KOPT-K1 (cell line): ENCODE data around the gene KCNMA1.

ENCODE experiments used
- H3K27ac ChIP-seq: fragments of 200-600 bp; sonication (generic); 2 replicates; pipeline ENCODE4 v1.5.1; 2016; ENCODE audit warnings: antibody characterized with exemption, mild to moderate bottlenecking, low read depth, low read length; ENCODE audit not compliant: poor library complexity, severe bottlenecking
- H3K36me3 ChIP-seq: fragments of 200-600 bp; sonication (generic); 2 replicates; pipeline ENCODE4 v1.5.1; 2017; ENCODE audit warnings: antibody characterized with exemption, mild to moderate bottlenecking, low read length, moderate library complexity; ENCODE audit not compliant: insufficient read depth
- H3K9me3 ChIP-seq: fragments of 200-600 bp; sonication (generic); 2 replicates; pipeline ENCODE4 v1.5.1; 2017; ENCODE audit warnings: antibody characterized with exemption, low read length, mild to moderate bottlenecking; ENCODE audit not compliant: insufficient read depth, poor library complexity, severe bottlenecking

Gene KCNMA1

DNA sequence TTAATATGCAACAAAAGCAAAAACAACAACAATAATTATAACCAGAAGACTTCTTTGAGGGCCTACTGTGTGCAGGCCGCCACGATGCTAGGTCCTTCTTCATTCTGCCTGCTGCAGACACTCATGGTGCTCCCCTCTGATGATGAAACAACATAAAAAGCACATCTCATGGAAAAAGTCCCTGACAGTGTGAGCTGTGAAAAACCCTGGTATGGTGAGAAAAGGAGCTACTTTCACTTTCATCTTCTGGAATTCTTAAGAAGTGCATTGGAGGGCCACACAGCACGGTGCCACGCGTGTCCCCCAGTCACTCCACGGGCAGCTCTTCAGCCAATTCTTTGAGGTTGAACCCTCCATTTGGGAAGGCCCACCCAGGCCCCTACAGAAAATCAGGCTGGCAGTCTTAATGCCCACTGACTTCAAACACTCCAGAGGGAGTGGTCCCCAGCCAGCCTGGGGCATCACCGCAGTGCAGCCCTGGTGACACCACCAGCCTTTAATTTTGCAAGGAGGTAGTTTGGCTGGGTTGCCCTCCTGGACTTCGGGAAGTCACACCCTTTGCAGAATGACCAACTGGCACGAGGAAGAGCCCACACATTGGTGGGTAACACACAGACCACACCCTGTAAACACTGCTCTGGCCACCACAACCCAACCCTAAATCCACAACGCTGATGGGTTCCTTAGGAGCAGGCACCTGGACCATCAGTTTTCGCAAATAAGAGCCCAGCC is 7.7 kb downstream of the KCNMA1 start:
- Histone ChIP-seq H3K27ac (no peak overlapping the region), H3K36me3 (no peaks in the 10 kb centered on the region), H3K9me3 (no peaks in the 10 kb centered on the region)

DNA sequence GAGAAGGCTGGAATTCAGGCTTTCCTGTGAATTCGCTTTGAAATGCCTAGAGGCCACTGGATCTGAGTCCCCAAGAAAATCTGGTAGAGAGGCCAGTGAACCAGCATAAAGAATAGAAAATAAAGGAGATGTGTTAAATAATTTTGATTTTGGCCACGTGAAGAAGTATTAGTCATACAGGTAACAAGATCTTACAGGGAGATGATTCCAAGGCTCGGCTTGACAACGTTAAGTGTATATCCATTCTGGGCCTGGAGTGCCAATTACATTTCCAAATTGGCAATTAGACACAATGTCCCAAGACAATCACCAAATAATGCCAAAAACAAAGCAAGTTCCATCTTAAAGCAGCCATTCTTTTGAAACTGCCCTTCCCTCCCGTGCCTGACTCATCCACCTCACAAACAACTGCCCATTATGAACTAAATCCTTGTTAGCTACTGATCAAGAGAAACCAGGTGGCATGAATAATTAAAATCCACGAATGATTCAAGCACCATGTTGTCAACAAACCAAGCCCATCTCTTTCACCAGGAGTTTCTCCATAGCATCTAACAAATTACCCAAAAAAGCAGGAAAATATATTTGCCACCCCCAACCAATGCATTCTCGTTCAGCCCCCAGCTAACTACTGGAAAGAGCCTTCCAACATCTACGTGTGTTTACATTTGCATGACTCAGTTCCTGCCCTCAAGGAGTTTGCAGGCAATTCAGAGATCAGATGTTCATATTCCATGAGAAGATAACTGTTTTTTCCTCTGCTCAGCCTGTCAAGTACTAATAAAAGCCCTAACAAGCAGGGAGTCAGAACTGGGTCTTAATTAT is 8.5 kb downstream of the KCNMA1 start:
- no peak overlapping the region for H3K27ac ChIP-seq
- H3K9me3 ChIP-seq, result no peaks in the 10 kb centered on the region
- no peaks in the 10 kb centered on the region for H3K36me3 ChIP-seq

- no peaks in the 10 kb centered on the region for H3K9me3 ChIP-seq
- no peak overlapping the region for H3K27ac ChIP-seq
These were observed 11.2 kb downstream of the KCNMA1 start for GRCh38 chr10:77626266-77626935.

DNA sequence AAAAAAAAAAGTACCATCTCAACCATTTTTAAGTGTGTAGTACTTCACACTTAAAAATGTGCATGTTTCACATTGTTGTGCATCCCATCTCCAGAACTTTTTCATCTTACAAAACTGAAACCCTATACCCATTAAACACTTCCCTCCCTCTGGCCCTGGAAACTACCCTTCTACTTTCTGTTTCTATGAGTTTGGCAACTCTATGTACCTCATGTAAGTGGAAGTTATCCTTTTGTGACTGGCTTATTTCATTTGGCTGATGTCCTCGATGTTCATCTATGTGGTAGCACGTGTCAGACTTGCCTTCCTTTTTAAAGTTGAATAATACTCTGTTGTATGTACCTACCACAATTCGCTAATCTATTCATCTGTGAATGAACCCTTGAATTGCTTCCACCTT is 12.2 kb downstream of the KCNMA1 start:
- Histone ChIP-seq H3K27ac (no peak overlapping the region), H3K36me3 (no peaks in the 10 kb centered on the region)

More at GRCh38 chr10:77626266-77626935, 11.2 kb downstream of the KCNMA1 start:
- H3K36me3 ChIP-seq, result no peaks in the 10 kb centered on the region

GRCh38 chr10:77622889-77623291 is 14.7 kb downstream of the KCNMA1 start:
- no peak overlapping the region for H3K27ac ChIP-seq
- H3K9me3 ChIP-seq, result no peaks in the 10 kb centered on the region
- H3K36me3 ChIP-seq, result no peaks in the 10 kb centered on the region

More for the DNA sequence above, 12.2 kb downstream of the KCNMA1 start:
- no peaks in the 10 kb centered on the region for H3K9me3 ChIP-seq

GRCh38 chr10:77620731-77621130 is 16.9 kb downstream of the KCNMA1 start:
- no peaks in the 10 kb centered on the region for H3K36me3 ChIP-seq
- H3K27ac ChIP-seq, result no peak overlapping the region
- H3K9me3 ChIP-seq, result no peaks in the 10 kb centered on the region

DNA sequence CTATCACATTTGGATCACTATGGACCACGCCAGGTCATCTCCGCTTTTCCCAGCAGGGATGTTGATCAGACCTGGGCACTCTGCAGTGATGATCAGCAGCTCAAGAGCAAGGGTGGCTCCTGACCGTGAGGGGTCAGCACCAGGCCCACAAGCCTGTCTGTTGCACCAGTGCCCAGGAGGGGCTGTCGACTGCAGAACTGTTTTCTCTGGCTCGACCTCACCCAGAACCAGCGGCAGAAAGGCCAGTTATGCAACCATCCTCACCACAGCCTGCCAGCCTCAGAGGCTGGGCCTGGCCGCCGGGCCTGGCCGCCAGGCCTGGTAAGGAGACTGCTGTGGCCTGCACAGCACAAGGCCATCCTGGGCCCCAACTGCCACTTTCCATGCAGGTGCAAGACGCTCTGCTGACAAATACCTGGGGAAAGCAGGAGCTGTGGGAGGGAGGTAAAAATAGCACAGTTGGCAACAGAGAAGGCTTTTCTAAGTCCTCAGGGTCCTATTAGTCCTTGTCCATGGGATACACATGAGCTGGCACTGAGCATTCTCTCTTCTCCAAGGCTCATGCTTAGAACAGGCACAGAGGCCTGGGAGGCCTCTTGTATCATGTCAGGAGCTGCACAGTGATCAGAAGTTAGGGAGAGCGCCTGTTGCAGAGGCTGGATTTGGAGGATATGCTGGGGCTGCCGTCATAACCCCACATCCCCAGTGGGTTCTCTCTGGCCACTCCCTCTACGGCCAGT is 17.5 kb downstream of the KCNMA1 start:
- no peak overlapping the region for H3K27ac ChIP-seq
- H3K36me3 ChIP-seq, result no peaks in the 10 kb centered on the region
- H3K9me3 ChIP-seq, result no peaks in the 10 kb centered on the region

GRCh38 chr10:77618117-77618516 is 19.5 kb downstream of the KCNMA1 start:
- H3K27ac ChIP-seq, result no peak overlapping the region
- no peaks in the 10 kb centered on the region for H3K36me3 ChIP-seq
- H3K9me3 ChIP-seq, result no peaks in the 10 kb centered on the region

DNA sequence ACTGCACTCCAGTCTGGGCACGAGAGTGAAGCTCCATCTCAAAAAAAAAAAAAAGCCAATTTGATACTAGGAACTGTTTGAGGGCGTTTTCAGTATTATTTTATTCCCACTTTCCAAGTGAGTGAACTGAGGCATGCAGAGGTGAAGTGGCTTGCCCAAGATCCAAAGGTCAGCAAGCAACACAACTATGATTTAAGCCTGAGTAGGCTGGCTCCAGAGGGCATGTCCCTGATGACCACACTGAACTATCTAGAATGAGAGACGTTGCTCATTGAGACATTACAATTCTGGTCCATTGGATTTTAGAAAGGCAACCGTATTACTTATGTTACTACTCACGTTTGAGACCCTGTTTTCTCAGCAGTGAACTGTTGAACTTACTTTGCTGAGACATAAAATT is 20.8 kb downstream of the KCNMA1 start:
- no peak overlapping the region for H3K27ac ChIP-seq
- H3K36me3 ChIP-seq, result no peaks in the 10 kb centered on the region
- H3K9me3 ChIP-seq, result no peaks in the 10 kb centered on the region

DNA sequence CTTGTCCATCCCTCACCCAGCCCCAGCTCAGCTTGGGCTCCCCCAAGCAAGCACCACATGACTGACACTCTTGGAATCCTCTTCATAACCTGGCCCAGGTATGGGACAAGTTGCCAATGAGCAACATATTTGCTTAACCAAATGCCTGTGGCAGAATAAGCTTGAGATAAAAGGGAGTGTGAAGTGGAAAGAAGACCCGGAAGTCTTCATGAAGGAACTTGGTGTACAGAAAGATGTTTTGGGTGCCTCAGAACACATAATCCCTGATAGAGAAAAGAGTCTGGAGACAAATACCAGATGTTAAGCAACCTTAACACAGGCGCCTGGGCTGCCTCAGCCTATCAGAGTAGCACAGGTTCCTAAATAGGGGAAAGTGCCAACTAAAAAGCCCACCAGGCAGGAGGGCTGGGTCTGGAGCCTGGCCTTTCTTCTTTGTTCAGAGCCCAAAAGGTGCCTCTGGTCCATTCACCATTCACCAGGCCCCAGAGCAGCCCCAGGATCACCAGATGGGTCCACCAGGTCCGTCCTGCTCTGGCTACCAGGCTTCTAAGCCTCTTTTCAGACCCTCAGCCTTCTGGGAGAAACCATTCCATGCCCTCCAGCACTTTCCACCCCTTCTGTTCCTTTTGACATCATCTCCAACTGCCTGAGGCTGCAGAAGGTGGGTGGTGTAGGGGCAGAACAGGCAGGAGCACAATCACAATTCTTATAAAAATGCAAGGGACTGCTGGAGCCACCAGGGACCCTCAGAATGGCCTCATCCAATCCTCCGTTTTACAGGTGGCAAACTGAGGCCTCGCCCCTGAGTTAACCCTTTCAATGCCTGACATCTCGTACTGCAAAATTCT is 22.6 kb downstream of the KCNMA1 start:
- Histone ChIP-seq H3K9me3 (no peaks in the 10 kb centered on the region), H3K27ac (no peak overlapping the region), H3K36me3 (no peaks in the 10 kb centered on the region)

GRCh38 chr10:77613476-77614130 is 24.0 kb downstream of the KCNMA1 start:
- Histone ChIP-seq H3K27ac (no peak overlapping the region), H3K9me3 (no peaks in the 10 kb centered on the region), H3K36me3 (no peaks in the 10 kb centered on the region)

DNA sequence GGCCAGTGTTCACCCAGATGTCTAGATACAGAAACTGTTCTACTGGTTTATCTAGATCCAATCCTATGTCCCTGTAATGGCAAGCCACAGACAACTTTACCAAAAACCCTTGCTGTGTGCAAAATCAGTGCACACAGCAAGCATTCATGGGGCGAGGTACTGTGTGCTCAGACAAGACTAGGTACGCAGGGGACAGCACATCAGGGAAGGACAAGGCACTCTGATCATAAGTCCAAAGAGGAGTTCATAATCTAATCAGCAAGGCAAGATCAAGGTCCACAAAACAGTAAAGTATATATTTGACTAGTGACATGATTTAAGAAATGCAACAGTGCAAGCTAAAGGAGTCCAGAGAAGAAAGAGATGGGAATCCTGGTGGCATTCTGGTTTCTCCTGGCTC is 25.9 kb downstream of the KCNMA1 start:
- no peaks in the 10 kb centered on the region for H3K36me3 ChIP-seq
- no peak overlapping the region for H3K27ac ChIP-seq
- no peaks in the 10 kb centered on the region for H3K9me3 ChIP-seq

DNA sequence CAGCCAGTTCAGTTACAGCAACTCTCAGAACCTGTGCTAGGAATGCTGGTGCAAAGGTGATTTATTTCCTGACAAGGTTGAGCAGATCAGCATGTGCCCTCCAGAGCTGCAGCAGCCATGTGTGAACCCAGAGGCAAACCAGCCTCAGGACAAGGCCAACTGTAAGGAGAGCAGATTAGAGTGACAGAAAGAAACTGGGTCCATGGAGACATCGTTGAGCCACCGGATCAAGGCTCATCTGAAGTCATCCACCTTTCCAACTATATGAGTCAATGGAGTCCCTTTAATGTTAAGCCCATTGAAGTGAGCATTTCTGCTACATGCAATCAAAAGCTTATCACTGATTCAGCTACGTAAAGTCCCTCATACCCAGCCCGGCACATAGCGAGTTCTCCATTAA is 26.4 kb downstream of the KCNMA1 start:
- H3K9me3 ChIP-seq, result no peaks in the 10 kb centered on the region
- no peak overlapping the region for H3K27ac ChIP-seq
- no peaks in the 10 kb centered on the region for H3K36me3 ChIP-seq
